Tibial nerve (tissue), 4 donors: ENCODE measurements around the gene FLNA.

Experiments used
- EP300 ChIP-seq, 2 donors: sonication (generic); formaldehyde crosslinking; IDR thresholded peaks; one replicate each; pipeline ENCODE4 v1.6.1; 2017; ENCODE audit warnings: antibody characterized with exemption in 2 of 2, mild to moderate bottlenecking in 1 of 2
- POLR2A ChIP-seq, 2 donors: fragments of 450-650 bp; IDR thresholded peaks; one replicate each; pipeline ENCODE4 v1.6.1; 2017; ENCODE audit warnings: antibody characterized with exemption in 2 of 2, mild to moderate bottlenecking in 2 of 2, moderate library complexity in 2 of 2
- TF ChIP-seq, protein P1 (sequence below), 5 experiments: fragments of 200-600 bp in 3 of 5; fragments of 450-650 bp in 2 of 5; sonication (generic) in 3 of 5; IDR thresholded peaks; one replicate each; pipeline ENCODE4 v1.5.1; 2016 to 2019; ENCODE audit warnings: antibody characterized with exemption in 5 of 5, mild to moderate bottlenecking in 3 of 5, moderate library complexity in 2 of 5

GRCh38 chrX:154371789-154372300 is 2.6 kb downstream of the FLNA start:
- TF ChIP-seq POLR2A (IDR thresholded peaks at IDR 0.05) (no peak), EP300 (IDR thresholded peaks at IDR 0.05) (no peak)
- TF ChIP-seq, protein P1, sequence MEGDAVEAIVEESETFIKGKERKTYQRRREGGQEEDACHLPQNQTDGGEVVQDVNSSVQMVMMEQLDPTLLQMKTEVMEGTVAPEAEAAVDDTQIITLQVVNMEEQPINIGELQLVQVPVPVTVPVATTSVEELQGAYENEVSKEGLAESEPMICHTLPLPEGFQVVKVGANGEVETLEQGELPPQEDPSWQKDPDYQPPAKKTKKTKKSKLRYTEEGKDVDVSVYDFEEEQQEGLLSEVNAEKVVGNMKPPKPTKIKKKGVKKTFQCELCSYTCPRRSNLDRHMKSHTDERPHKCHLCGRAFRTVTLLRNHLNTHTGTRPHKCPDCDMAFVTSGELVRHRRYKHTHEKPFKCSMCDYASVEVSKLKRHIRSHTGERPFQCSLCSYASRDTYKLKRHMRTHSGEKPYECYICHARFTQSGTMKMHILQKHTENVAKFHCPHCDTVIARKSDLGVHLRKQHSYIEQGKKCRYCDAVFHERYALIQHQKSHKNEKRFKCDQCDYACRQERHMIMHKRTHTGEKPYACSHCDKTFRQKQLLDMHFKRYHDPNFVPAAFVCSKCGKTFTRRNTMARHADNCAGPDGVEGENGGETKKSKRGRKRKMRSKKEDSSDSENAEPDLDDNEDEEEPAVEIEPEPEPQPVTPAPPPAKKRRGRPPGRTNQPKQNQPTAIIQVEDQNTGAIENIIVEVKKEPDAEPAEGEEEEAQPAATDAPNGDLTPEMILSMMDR (IDR thresholded peaks at IDR 0.05): no peak
